ENCODE data around the gene HAPLN2. TPM values are rescaled to one million over a fixed set of nuclear protein-coding genes. Genes with fewer than 3 reads are reported as not detected.

The HAPLN2 gene
- total RNA-seq, 2 donors from 2014 or later: 4.4 to 8.7 TPM

DNA sequence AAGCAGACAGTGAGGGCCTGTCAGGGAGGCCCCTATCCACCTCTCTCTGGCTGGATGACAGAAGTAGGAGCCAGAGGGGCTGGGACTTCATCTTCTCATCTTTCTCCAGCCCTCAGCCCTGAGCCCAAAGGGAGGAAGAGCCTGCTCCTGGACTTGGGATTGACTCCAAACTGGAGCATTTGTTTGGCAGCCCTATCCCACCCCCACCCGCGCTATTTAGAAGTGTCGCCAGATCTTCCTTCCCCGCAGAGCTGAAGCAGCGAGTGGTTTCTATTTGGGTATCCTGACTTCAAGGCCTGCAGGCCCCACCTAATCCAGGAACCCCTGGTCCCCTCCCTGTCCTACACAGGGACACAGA lies 48.4 kb downstream of the HAPLN2 start:
- intact Hi-C loops (cut with DNase I): no loop called here
- DNase-seq (ENCODE audit: low spot score): no peak

DNA sequence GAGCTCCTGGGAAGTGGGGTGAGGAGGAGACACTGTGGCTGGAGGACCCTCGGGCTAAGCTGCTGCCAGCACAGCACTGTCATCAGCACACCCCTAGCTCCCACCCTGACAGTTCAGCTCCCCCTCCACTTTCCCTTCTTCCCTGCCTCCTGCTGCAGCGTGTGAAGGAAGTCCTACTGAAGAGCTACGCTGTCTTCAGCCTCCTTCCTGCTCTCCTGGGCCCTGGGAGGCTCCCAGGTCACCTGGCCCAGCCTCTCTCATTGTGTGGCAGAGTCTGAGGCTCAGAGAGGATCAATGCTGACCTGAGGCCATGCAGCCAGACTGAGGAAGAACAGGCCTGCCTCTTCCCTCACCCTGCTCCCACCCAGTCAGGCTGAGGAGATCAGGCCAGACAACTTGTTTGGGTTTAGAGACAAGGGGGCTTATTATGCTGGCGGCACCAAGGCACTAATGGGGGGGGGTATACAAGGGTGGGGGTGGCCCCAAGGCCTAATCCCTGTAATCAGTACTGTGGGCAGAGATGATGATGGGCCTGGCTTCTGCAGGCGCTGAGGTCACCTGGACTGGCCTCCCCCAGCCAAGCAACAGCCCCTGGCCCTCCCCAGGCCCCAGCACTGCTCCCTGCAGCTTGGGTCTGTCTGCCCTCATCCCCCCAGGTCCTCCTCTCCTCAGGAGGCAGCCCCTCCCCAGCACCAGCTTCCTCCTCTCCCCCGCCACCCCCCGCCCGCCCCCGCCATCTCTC lies 48.9 kb downstream of the HAPLN2 start:
- DNase-seq (ENCODE audit: low spot score): no peak
- intact Hi-C loops (cut with DNase I): no loop called here

DNA sequence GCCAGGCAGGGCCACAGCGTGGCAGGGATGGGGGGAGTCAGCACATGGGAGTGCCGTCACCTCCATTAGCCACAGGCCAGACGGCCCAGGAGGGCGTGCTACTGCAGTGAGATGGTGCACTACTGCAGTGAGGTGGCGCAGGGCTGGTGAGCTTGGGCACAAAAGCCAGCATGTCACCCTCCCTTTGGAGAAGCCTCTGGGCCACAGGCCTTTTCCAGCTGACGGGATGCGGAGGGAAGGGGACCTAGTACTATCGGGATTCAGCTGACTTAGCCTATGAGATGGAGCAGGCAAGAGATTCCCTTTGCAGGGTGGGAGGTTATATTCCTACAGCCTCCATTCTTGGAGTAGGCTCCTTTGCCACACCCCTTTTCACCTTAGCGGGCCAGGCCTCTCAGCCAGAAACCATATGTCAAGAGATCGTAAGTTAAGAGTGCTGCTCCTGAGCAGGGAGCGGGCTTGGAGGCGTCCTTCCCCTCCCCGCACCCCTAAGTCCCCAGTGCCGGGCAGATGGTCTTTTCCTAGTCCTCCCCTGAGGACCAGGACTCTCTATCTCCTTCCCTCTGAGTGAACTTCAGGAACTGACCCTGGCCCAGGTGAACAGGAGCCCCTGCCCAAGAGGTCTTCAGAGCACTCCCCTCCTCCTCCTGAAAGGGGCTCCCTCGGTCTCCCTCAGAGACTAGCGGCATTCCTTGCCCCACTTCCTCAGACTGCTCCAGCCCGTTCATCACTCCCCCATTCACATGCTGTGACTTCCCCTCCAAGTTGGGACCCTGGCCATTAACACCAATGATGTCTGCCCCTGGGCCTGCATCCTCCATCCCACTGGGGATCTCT lies 49.8 kb downstream of the HAPLN2 start:
- intact Hi-C loops (cut with DNase I): no loop called here
- no peak for DNase-seq (ENCODE audit: low spot score)

DNA sequence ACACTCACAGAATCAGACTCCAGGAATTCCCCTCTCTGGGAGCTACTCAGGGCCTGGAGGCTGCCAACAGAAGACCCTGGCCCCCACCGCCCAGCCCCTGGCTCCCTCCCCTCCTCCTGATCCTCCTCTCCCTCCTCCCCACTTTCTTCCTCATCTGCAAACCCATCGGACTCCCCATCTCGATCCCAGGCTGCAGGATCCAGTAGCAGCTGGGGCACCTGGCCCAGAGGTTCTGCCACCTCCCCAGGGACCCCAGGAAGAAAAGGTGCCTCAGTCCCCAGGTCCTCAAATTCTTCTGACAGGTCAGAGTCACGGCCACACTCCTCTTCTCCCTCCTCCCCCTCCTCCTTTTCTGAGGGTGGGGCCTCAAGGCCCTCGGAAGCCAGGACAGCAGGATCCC lies 50.6 kb downstream of the HAPLN2 start:
- intact Hi-C loops (cut with DNase I): no loop called here

DNA sequence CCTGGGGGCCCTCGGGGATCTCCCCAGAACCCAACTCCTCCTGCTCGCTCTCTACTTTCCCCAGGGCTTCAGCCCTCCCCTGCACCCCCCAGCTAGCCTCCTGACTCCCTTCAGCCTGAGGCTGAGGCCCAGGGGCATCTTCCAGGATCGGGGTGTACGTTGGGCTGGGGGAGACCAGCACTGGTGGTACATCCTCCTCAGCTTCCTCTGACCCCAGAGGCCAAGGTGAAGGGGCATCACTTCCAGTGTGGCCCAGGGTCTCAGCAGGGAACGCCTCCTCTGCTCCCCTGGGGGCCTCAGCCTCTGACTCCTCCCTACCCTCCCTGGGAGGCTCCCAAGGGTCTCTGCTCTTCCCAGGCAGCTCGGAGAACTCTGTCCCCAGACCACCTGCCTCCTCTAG lies 51.1 kb downstream of the HAPLN2 start:
- DNase-seq (ENCODE audit: low spot score): no peak
- intact Hi-C loops (cut with DNase I): no loop called here

More for the DNA sequence above, 50.6 kb downstream of the HAPLN2 start:
- no peak for DNase-seq (ENCODE audit: low spot score)

DNA sequence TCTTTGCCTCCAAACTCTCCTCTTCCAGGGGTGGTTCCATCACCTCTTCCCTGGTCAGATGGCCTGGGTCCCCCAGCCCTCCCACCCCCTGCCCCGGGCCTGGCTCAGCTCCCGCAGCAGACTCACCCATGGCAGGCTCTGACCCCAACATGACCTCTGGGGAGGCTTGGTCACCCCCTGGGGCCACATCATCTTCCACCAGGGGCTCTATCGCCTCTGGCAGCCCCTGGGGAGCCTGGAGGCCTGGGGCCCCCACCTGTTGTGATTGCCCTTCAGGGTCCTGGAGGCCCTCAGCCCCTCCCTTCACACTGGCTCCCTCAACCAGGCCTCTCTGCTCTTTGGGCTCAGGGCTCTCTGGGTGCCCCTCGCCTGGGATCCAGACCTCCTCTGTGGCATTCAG lies 51.6 kb downstream of the HAPLN2 start:
- intact Hi-C loops (cut with DNase I): no loop called here
- no peak for DNase-seq (ENCODE audit: low spot score)

DNA sequence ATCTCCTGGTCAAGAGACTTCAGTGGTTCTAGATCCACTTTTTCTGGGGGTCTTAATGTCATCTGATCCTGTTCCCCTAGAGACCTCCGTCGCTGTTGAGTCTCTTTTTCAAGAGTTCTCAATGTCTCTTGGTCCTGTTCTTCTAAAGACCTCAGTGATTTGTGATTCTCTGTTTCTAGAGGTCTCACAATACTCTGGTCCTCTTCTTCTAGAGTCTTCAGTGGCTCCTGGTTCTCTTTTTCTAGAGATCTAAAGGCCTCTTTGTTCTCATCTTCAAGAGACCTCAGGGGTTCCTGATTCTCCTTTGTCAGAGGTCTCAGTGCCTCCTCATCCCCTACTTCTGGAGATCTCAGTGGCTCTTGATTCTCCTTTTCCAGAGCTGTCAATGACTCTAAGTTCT lies 52.6 kb downstream of the HAPLN2 start:
- intact Hi-C loops (cut with DNase I): no loop called here
- DNase-seq (ENCODE audit: low spot score): no peak

DNA sequence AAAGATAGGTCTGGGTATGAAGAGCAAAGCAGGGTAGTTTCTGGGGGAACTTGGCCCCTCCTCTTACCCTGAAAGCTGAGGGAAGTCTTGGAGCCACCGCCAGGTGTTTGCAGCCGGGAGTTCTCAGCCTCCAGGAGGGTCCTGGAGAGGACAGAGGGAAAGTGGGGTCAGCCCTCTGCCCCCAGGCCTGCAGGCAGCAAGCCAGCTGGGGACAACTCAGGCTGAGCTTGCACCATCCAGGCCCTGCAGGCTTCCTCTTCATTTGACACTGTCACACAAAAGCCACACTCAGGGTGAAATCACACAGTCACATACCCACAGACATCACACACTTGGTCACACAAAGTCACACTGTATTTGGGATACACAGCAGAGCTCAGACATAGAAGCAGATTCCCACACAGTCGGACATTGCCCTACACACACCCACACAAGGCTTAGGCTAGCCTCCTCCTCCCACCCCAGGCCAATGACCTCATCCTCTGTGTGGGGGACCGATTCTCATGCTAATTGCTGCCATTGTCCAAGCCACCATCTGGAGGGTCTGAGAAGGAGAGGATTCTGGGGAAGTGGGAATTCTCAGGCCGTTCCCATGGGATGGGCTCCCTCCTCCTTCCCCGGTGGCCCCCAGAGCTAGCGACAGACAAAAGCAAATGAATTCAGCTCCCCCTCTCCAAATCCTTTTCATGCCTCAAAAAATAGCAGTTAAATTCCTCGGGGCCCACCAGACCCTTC lies 54.3 kb downstream of the HAPLN2 start:
- intact Hi-C loops (cut with DNase I): no loop called here

More for the DNA sequence above, 54.3 kb downstream of the HAPLN2 start:
- no peak for DNase-seq (ENCODE audit: low spot score)

Other genes starting within 250 kb of the HAPLN2 start
- 100 to 1,000 TPM in 1 of 2 donors, 10 to 100 TPM in 1; 77.5 to 102 TPM for gene MEF2D, start 118.6 kb upstream of the HAPLN2 start, total RNA-seq
- under 1 TPM; 0.43 to 0.79 TPM for gene IQGAP3, start 46.9 kb upstream of the HAPLN2 start, total RNA-seq
- gene TTC24, start 39.7 kb upstream of the HAPLN2 start, total RNA-seq: not detected
- gene NAXE, start 27.6 kb upstream of the HAPLN2 start, total RNA-seq: 10 to 100 TPM; 62.5 to 82.1 TPM
- 10 to 100 TPM; 28.3 to 37.7 TPM for gene GPATCH4, start 17.9 kb upstream of the HAPLN2 start, total RNA-seq
- gene BCAN, start 22.7 kb downstream of the HAPLN2 start, total RNA-seq: under 1 TPM; 0.29 to 0.60 TPM
- gene NES, start 58.0 kb downstream of the HAPLN2 start, total RNA-seq: 100 to 1,000 TPM in 1 of 2 donors, 10 to 100 TPM in 1; 100.0 to 142 TPM
- 10 to 100 TPM in 1 of 2 donors, 1 to 10 TPM in 1; 9.2 to 20.9 TPM for gene CRABP2, start 86.2 kb downstream of the HAPLN2 start, total RNA-seq
- 10 to 100 TPM; 19.6 to 21.6 TPM for gene METTL25B, start 109.1 kb downstream of the HAPLN2 start, total RNA-seq
- gene ISG20L2, start 109.4 kb downstream of the HAPLN2 start, total RNA-seq: 10 to 100 TPM; 17.3 to 20.3 TPM
- 10 to 100 TPM; 60.5 to 63.7 TPM for gene MRPL24, start 121.7 kb downstream of the HAPLN2 start, total RNA-seq
- gene HDGF, start 132.3 kb downstream of the HAPLN2 start, total RNA-seq: 100 to 1,000 TPM; 101 to 126 TPM
- gene PRCC, start 148.1 kb downstream of the HAPLN2 start, total RNA-seq: 10 to 100 TPM; 44.3 to 48.6 TPM
- gene SH2D2A, start 197.4 kb downstream of the HAPLN2 start, total RNA-seq: 1 to 10 TPM; 3.2 to 3.4 TPM
- under 1 TPM; 0.19 to 0.23 TPM for gene INSRR, start 239.7 kb downstream of the HAPLN2 start, total RNA-seq
- gene NTRK1, start 241.4 kb downstream of the HAPLN2 start, total RNA-seq: 1 to 10 TPM; 3.5 to 3.9 TPM